Measurements from ENCODE around the gene SH3PXD2A. TPM values are rescaled to one million over a fixed set of nuclear protein-coding genes. Genes with fewer than 3 reads are reported as not detected.

SH3PXD2A gene
- total and polyA plus RNA-seq, 2 donors (not counting 1 experiment from before 2014, with no cell fraction given) = 3.2 to 33.5 TPM

GRCh38 chr10:103812432-103812831, 42.9 kb downstream of the SH3PXD2A start:
- TF ChIP-seq CTCF (IDR thresholded peaks at IDR 0.05) (no peak), EZH2 (IDR thresholded peaks at IDR 0.05; ENCODE audit: borderline replicate concordance, insufficient read depth, low read depth, low read length, poor library complexity, severe bottlenecking) (no peak)
- intact Hi-C loops (cut with micrococcal nuclease) = no loop called here
- Mint-ChIP-seq H3K27me3 (peaks cover 25% of the 10 kb centered on the region), H3K4me1 (no peaks in the 10 kb centered on the region), H3K27ac (no peak overlapping the region), H3K9me3 (ENCODE audit: insufficient read depth) (no peaks in the 10 kb centered on the region), H3K4me3 (no peak overlapping the region)
- no peaks in the 10 kb centered on the region for H4K20me1 ChIP-seq (ENCODE audit: control insufficient read depth, insufficient read depth, low read length, poor library complexity, severe bottlenecking)
- no peaks in the 10 kb centered on the region for H3K4me1 ChIP-seq (ENCODE audit: control insufficient read depth in 2 of 2, insufficient read depth in 2 of 2, low read length in 2 of 2)
- 39% methylated on average over 4 of the region's 4 CpGs for WGBS (ENCODE audit: insufficient coverage)
- no peak overlapping the region for H3K27ac ChIP-seq (ENCODE audit: low read length in 2 of 2)
- no peak overlapping the region for H3K9ac ChIP-seq (ENCODE audit: low read length)
- POLR2A ChIA-PET = no interaction called here
- no peak overlapping the region for H3K4me2 ChIP-seq (replicated peaks; ENCODE audit: low read depth, low read length, poor library complexity, severe bottlenecking)
- no peaks in the 10 kb centered on the region for H3K9me3 ChIP-seq (ENCODE audit: control extremely low read depth in 1 of 3, control insufficient read depth in 2 of 3, insufficient read depth in 1 of 3, low read length in 2 of 3)
- ATAC-seq (ENCODE audit: low read depth) (no peak), DNase-seq (no peak)
- H3K4me3 ChIP-seq (ENCODE audit: control extremely low read depth in 1 of 5, extremely low read depth in 1 of 5, insufficient read depth in 1 of 5, low read depth in 2 of 5, low read length in 4 of 5) = no peak overlapping the region
- no peak overlapping the region for H2AFZ ChIP-seq (ENCODE audit: insufficient read depth, low read depth, low read length, poor library complexity, severe bottlenecking)
- no peaks in the 10 kb centered on the region for H3K27me3 ChIP-seq (replicated peaks in 1 of 4; ENCODE audit: control extremely low read depth in 1 of 4, control insufficient read depth in 3 of 4, insufficient read depth in 4 of 4, low read length in 3 of 4)
- CTCF ChIA-PET = no interaction called here
- no peaks in the 10 kb centered on the region for H3K36me3 ChIP-seq (replicated peaks in 1 of 2; ENCODE audit: control extremely low read depth in 1 of 2, control insufficient read depth in 1 of 2, extremely low read depth in 1 of 2, insufficient read depth in 2 of 2, low read length in 1 of 2)
- no peaks in the 10 kb centered on the region for H3K79me2 ChIP-seq (ENCODE audit: control insufficient read depth, insufficient read depth, low read length)

- Histone ChIP-seq H4K20me1 (ENCODE audit: control insufficient read depth, insufficient read depth, low read length, poor library complexity, severe bottlenecking) (no peaks in the 10 kb centered on the region), H2AFZ (ENCODE audit: insufficient read depth, low read depth, low read length, poor library complexity, severe bottlenecking) (no peak overlapping the region), H3K4me1 (ENCODE audit: control insufficient read depth in 2 of 2, insufficient read depth in 2 of 2, low read length in 2 of 2) (no peaks in the 10 kb centered on the region), H3K79me2 (ENCODE audit: control insufficient read depth, insufficient read depth, low read length) (no peaks in the 10 kb centered on the region), H3K4me2 (replicated peaks; ENCODE audit: low read depth, low read length, poor library complexity, severe bottlenecking) (no peak overlapping the region), H3K27ac (ENCODE audit: low read length in 2 of 2) (no peak overlapping the region), H3K36me3 (replicated peaks in 1 of 2; ENCODE audit: control extremely low read depth in 1 of 2, control insufficient read depth in 1 of 2, extremely low read depth in 1 of 2, insufficient read depth in 2 of 2, low read length in 1 of 2) (no peaks in the 10 kb centered on the region), H3K27me3 (replicated peaks in 1 of 4; ENCODE audit: control extremely low read depth in 1 of 4, control insufficient read depth in 3 of 4, insufficient read depth in 4 of 4, low read length in 3 of 4) (no peaks in the 10 kb centered on the region), H3K9me3 (ENCODE audit: control extremely low read depth in 1 of 3, control insufficient read depth in 2 of 3, insufficient read depth in 1 of 3, low read length in 2 of 3) (no peaks in the 10 kb centered on the region), H3K9ac (ENCODE audit: low read length) (no peak overlapping the region), H3K4me3 (ENCODE audit: control extremely low read depth in 1 of 5, extremely low read depth in 1 of 5, insufficient read depth in 1 of 5, low read depth in 2 of 5, low read length in 4 of 5) (no peak overlapping the region)
- Mint-ChIP-seq H3K9me3 (ENCODE audit: insufficient read depth) (no peaks in the 10 kb centered on the region), H3K4me1 (no peaks in the 10 kb centered on the region), H3K4me3 (no peak overlapping the region), H3K27ac (no peak overlapping the region), H3K27me3 (peaks cover 24% of the 10 kb centered on the region)
- ATAC-seq (ENCODE audit: low read depth) = no peak
- DNase-seq = no peak
- 66% methylated on average over 3 of the region's 3 CpGs for WGBS (ENCODE audit: insufficient coverage)
- ChIA-PET POLR2A (no interaction called here), CTCF (no interaction called here)
- intact Hi-C loops (cut with micrococcal nuclease) = no loop called here
- no peak for TF ChIP-seq CTCF (IDR thresholded peaks at IDR 0.05)
- TF ChIP-seq EZH2 (IDR thresholded peaks at IDR 0.05; ENCODE audit: borderline replicate concordance, insufficient read depth, low read depth, low read length, poor library complexity, severe bottlenecking) = no peak
These were observed 43.4 kb downstream of the SH3PXD2A start for GRCh38 chr10:103812004-103812403.
